Stomach (tissue), 9 donors: ENCODE data around the gene FGFR2. TPM values are rescaled to one million over a fixed set of nuclear protein-coding genes. Genes with fewer than 3 reads are reported as not detected.

Experiments used
- DNase-seq, 2 donors: peaks; one replicate each; pipeline versions ENCODE4 v3.0.0 to v3.0.0-alpha.2; 2013 to 2019
- H3K27ac ChIP-seq, 5 donors: fragments of 200-600 bp in 4 of 5; sonication (generic) in 4 of 5; one replicate each; pipeline ENCODE4 v1.5.1; 2013 to 2019; ENCODE audit warnings: mild to moderate bottlenecking in 1 of 5, moderate library complexity in 1 of 5
- H3K27me3 ChIP-seq, 3 donors: fragments of 200-600 bp; sonication (generic); one replicate each; pipeline ENCODE4 v1.5.1; 2017 to 2019; ENCODE audit warnings: mixed run types in 1 of 3
- H3K36me3 ChIP-seq, 4 donors: fragments of 200-600 bp; sonication (generic); 1 replicate in 3 of 4; 2 replicates in 1 of 4; pipeline ENCODE4 v1.5.1; 2016 to 2019
- H3K4me1 ChIP-seq, 4 donors: fragments of 200-600 bp; sonication (generic); one replicate each; pipeline ENCODE4 v1.5.1; 2016 to 2019
- H3K4me3 ChIP-seq, 4 donors: fragments of 200-600 bp; sonication (generic) in 3 of 4; one replicate each; pipeline ENCODE4 v1.5.1; 2016 to 2019; ENCODE audit warnings: mild to moderate bottlenecking in 1 of 4
- H3K9me3 ChIP-seq, 4 donors: fragments of 200-600 bp; sonication (generic); one replicate each; pipeline ENCODE4 v1.5.1; 2016 to 2019
- CTCF ChIP-seq, 7 experiments: fragments of 450-650 bp in 4 of 7; fragments of 200-600 bp in 3 of 7; sonication (generic) in 3 of 7; IDR thresholded peaks; one replicate each; pipeline ENCODE4 v1.5.1; 2016 to 2019; ENCODE audit warnings: antibody characterized with exemption in 7 of 7, control low read depth in 2 of 7, mild to moderate bottlenecking in 1 of 7
- EP300 ChIP-seq: sonication (generic); formaldehyde crosslinking; IDR thresholded peaks from one replicate; pipeline ENCODE4 v1.6.1; 2017; ENCODE audit warnings: antibody characterized with exemption
- POLR2A ChIP-seq, 4 donors: fragments of 450-650 bp; IDR thresholded peaks; one replicate each; pipeline ENCODE4 v1.6.1; 2016; ENCODE audit warnings: antibody characterized with exemption in 4 of 4, control low read depth in 2 of 4, mild to moderate bottlenecking in 1 of 4, moderate library complexity in 1 of 4
- POLR2AphosphoS5 ChIP-seq, 3 donors: sonication (generic); formaldehyde crosslinking; IDR thresholded peaks; one replicate each; pipeline ENCODE4 v1.6.1; 2016; ENCODE audit warnings: antibody characterized with exemption in 3 of 3
- WGBS, 5 donors: extraction: QIAGEN DNeasy Blood & Tissue Kit in 3 of 5; methylation state at CpG; one replicate each; pipeline versions ENCODE4 v1.1.5 to v1.1.7; 2013 to 2018; 5-methylcytosine and 5-hydroxymethylcytosine counted together
- intact Hi-C: fragments of 100-400 bp; cut with DNase I; formaldehyde crosslinking; loops from one replicate; pipeline ENCODE4 v1.15.1; 2023; ENCODE audit warnings: low total_unique reads
- polyA plus RNA-seq, 3 donors: library from polyadenylated mRNA; stranded (reverse); fragments of 200-250 nt; gene quantifications; one replicate each; pipeline ENCODE4 v1.2.3, GENCODE V29; 2013
- total RNA-seq, 5 donors: library from RNA; depleted of rRNA; stranded (reverse); fragments of >200 nt; gene quantifications; one replicate each; pipeline versions ENCODE4 v1.1.0 to v1.2.3, GENCODE V29; 2014 to 2016
- donor health status: healthy with polysubstance abuse.
- donor health status: Bipolar disorder and iron deficiency.
- donor health status: healthy.

The FGFR2 gene
- total and polyA plus RNA-seq, 8 donors: 3.9 to 170 (median 18.1) TPM

- H3K9me3 ChIP-seq: no peaks in the 10 kb centered on the region
- TF ChIP-seq POLR2A (IDR thresholded peaks at IDR 0.05): no peak
- no peak for TF ChIP-seq POLR2AphosphoS5 (IDR thresholded peaks at IDR 0.05)
- TF ChIP-seq CTCF (IDR thresholded peaks at IDR 0.05): no peak
- H3K36me3 ChIP-seq: no peaks in the 10 kb centered on the region
- no peak overlapping the region for H3K27ac ChIP-seq
- peaks cover 0 to 23% (median 11%) of the 10 kb centered on the region in 4 donors for H3K4me1 ChIP-seq
- intact Hi-C loops: no loop called here
- H3K27me3 ChIP-seq: peaks cover 0 to 15% (median 0%) of the 10 kb centered on the region in 3 donors
- no peak overlapping the region for H3K4me3 ChIP-seq
- 62 to 70% (median 65%) methylated on average over 5 of the region's 5 CpGs for WGBS, 5 donors
- DNase-seq: no peak
Observed at GRCh38 chr10:121570315-121570714, 27.9 kb downstream of the FGFR2 start.

DNA sequence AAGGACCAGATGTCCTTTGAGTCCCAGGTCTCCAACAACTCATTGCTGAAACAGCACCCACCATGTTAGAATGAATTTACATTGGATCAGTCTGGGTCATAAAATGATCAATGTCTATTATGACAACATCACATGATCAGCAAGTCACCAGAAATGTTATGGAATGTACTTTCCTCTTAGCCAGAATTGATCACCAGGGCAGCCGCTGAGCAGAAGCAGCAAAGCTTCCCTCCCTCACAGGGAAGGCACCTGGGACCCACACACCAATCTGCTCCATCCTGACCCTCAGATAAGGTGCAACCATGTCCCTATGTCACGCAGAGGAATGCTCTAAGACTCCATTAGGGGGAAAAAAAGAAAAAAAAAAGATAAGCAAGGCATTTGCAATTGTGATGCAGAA is 30.0 kb downstream of the FGFR2 start:
- TF ChIP-seq POLR2A (IDR thresholded peaks at IDR 0.05) (no peak), CTCF (IDR thresholded peaks at IDR 0.05) (no peak), POLR2AphosphoS5 (IDR thresholded peaks at IDR 0.05) (no peak), EP300 (no peak)
- Histone ChIP-seq H3K36me3 (peaks cover 0 to 8% (median 0%) of the 10 kb centered on the region in 4 donors), H3K27ac (no peak overlapping the region), H3K27me3 (peaks cover 0 to 7% (median 0%) of the 10 kb centered on the region in 3 donors), H3K9me3 (no peaks in the 10 kb centered on the region), H3K4me1 (peaks cover 0 to 19% (median 7%) of the 10 kb centered on the region in 4 donors), H3K4me3 (no peak overlapping the region)
- no peak for DNase-seq
- intact Hi-C loops: no loop called here
- whole genome bisulfite sequencing, 5 donors: 78 to 89% (median 82%) methylated on average over 2 of the region's 2 CpGs

- 62 to 74% (median 67%) methylated on average over 8 of the region's 8 CpGs for WGBS, 5 donors
- Histone ChIP-seq H3K27ac (no peak overlapping the region), H3K9me3 (no peaks in the 10 kb centered on the region), H3K4me1 (peaks cover 0 to 14% (median 3%) of the 10 kb centered on the region in 4 donors), H3K36me3 (peaks cover 0 to 8% (median 0%) of the 10 kb centered on the region in 4 donors), H3K4me3 (no peak overlapping the region), H3K27me3 (peaks cover 0 to 7% (median 0%) of the 10 kb centered on the region in 3 donors)
- no peak for DNase-seq
- TF ChIP-seq POLR2A (IDR thresholded peaks at IDR 0.05) (no peak), EP300 (no peak), POLR2AphosphoS5 (IDR thresholded peaks at IDR 0.05) (no peak), CTCF (IDR thresholded peaks at IDR 0.05) (no peak)
- intact Hi-C loops: no loop called here
Observed at GRCh38 chr10:121567569-121567968, 30.7 kb downstream of the FGFR2 start.

- H3K27me3 ChIP-seq: no peaks in the 10 kb centered on the region
- H3K4me1 ChIP-seq: peaks cover 0 to 12% (median 2%) of the 10 kb centered on the region in 4 donors
- no peak overlapping the region for H3K27ac ChIP-seq
- 76 to 83% (median 81%) methylated on average over 5 to 6 of the region's 6 CpGs for WGBS, 5 donors
- H3K36me3 ChIP-seq: peaks cover 0 to 8% (median 0%) of the 10 kb centered on the region in 4 donors
- no peak overlapping the region for H3K4me3 ChIP-seq
- no peaks in the 10 kb centered on the region for H3K9me3 ChIP-seq
- TF ChIP-seq POLR2A (IDR thresholded peaks at IDR 0.05): no peak
- DNase-seq: no peak
- intact Hi-C loops: no loop called here
Observed at GRCh38 chr10:121566755-121567154, 31.5 kb downstream of the FGFR2 start.

DNA sequence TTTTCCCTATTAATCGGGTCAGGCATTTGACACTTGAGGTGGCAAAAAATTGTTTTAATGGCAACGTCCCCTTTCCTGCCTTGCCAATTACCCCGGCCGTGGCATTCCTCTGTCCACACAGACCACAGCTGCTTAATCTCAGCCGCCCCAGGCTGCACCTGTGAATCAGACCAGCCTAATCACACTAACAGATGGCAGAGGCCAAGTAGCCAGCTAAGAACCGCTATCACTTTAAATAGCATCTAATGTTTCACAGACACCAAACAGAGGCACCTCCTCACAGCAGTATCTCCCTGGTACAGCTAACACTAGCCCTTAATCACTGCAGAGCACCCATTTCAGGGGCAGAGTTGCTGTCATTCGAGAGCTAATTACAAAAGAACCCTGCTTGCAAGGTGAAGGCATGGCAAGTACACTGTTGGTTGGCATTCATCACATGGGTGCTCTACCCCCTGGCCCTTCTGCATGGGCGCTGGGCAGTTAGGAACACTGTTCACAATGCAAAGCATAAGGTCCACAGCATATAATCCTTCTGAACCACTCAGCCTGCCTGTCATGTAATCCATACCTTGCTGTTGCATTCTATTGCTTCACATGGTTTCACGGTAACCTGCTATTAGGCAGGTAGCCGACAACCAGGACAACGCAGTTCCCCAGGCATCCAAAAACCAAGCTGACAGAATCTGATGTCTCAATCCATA is 38.8 kb downstream of the FGFR2 start:
- WGBS, 5 donors: 56 to 73% (median 59%) methylated on average over 11 of the region's 11 CpGs
- H3K27ac ChIP-seq: peak overlapping the region in 1 of 5 donors; percentile 55
- DNase-seq: no peak
- TF ChIP-seq POLR2A (IDR thresholded peaks at IDR 0.05): no peak
- peak in 1 of 3 donors; percentile 16 for TF ChIP-seq POLR2AphosphoS5 (IDR thresholded peaks at IDR 0.05)
- no peak for TF ChIP-seq CTCF (IDR thresholded peaks at IDR 0.05)
- peaks cover 0 to 8% (median 0%) of the 10 kb centered on the region in 4 donors for H3K36me3 ChIP-seq
- peaks cover 0 to 25% (median 0%) of the 10 kb centered on the region in 4 donors for H3K4me1 ChIP-seq
- intact Hi-C loops: no loop called here
- no peaks in the 10 kb centered on the region for H3K27me3 ChIP-seq
- H3K9me3 ChIP-seq: no peaks in the 10 kb centered on the region
- H3K4me3 ChIP-seq: no peak overlapping the region
